ENCODE results near the gene JARID2.

The JARID2 gene

DNA sequence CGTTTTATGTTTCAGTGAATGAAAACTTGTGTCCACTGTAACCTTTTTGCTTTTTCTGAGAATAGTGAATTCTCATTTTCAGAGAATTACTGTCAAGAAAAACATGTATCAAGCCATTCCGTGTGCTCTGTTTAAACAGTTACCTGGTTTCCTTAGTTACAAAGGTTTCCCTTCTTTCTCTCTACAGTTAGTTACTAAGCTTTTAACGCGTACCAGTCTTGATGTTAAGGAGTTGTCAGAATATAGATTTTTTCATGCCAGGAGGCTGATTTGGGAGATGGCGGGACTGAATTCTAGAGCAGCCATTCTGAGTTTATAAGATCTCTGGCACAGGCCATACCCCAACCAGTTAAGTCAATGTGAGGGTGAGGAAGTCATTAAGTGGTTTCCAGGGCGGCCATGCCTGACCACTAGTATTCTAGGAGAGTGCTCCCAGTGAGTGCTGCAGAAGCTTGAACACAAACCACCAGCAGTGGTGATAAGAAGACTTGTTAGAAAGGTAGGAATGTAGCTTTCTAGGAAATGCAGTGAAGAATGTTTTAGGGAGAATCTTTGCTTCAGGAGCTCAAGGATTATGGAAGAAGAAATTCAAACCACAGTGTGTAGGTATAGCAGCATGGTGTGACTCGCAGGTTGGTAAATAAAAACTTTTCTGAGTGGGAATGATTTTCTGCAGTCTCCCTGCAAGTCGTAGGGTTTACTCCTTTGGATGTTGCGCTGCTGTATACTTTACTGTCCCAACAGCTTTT, 112.9 kb downstream of the JARID2 start:
- peak; percentile 89 for DNase-seq (ENCODE audit: low read depth)

- DNase-seq (ENCODE audit: low read depth), result no peak
These were observed 113.5 kb downstream of the JARID2 start for GRCh38 chr6:15359335-15359862.

- DNase-seq (ENCODE audit: low read depth), result no peak
These were observed 114.4 kb downstream of the JARID2 start for GRCh38 chr6:15360300-15360699.

- DNase-seq (ENCODE audit: low read depth), result no peak
These were observed 115.3 kb downstream of the JARID2 start for GRCh38 chr6:15361197-15361596.

- no peak for DNase-seq (ENCODE audit: low read depth)
These were observed 116.6 kb downstream of the JARID2 start for GRCh38 chr6:15362274-15363160.

DNA sequence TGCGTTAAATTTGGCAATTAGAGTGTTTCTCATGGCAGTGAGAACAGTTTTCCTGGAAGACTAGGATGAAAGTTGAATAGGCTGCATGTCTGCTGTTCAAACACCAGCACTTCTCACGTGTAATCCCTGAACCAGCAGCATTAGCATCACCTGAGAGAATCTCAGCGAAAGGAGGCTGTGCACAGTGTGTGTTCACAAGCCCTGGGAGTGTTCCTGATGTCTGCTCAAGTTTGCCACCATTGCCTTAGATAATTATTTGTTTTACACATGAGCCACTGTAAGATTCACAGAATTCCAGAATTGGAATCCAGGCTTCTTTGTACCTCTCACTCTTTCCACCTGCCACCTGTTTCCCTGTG, 117.3 kb downstream of the JARID2 start:
- DNase-seq (ENCODE audit: low read depth), result no peak

- DNase-seq (ENCODE audit: low read depth), result no peak
These were observed 117.9 kb downstream of the JARID2 start for GRCh38 chr6:15363523-15364400.

GRCh38 chr6:15364401-15365037, 118.7 kb downstream of the JARID2 start:
- DNase-seq (ENCODE audit: low read depth), result no peak

DNA sequence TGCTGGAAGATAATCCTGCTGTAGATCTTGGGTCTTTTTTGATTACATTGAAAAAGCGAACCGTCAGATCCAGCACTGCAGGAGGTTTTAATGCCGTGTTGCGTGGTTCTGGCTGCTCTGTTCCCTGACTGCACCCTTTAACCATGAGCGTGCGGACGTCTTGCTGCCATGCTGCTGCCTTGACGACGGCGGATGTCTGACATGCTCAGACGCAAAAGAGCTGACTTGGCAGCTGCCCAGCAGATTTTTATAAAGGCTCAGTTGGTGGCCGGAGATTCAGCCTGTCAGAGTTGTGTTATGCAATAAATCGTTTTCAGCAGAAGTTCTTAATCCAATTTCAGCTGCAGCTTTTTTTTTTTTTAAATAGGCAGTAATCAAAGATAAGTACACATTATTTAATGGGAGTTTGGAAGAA, 119.4 kb downstream of the JARID2 start:
- peak; percentile 64 for DNase-seq (ENCODE audit: low read depth)

DNA sequence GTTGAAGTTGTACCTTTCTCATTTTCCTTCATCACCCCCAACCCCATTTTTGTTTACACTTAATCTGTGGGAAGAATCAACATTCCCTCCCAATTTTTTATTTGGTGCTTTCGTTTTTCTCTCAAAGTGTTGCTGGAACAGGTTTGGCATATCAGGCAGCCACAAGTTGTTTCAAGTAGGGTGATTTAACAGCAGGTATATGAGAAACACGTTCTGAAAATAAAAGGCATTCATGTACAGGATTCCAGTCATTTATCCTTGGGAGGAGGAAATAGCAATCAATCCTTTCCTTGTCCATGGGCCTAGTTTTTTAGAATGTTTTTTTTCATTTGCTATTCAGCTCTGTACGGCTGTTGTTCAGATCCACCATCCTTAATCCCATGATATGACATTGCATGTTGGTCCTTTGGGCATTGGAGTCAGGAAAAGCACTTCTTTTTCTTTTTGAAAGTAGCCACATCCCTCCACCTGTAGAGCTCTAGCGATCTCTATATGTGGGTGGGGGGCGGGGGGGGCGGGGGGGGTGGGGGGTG, 120.2 kb downstream of the JARID2 start:
- DNase-seq (ENCODE audit: low read depth), result no peak

GRCh38 chr6:15366879-15367278, 121.0 kb downstream of the JARID2 start:
- DNase-seq (ENCODE audit: low read depth), result no peak

DNA sequence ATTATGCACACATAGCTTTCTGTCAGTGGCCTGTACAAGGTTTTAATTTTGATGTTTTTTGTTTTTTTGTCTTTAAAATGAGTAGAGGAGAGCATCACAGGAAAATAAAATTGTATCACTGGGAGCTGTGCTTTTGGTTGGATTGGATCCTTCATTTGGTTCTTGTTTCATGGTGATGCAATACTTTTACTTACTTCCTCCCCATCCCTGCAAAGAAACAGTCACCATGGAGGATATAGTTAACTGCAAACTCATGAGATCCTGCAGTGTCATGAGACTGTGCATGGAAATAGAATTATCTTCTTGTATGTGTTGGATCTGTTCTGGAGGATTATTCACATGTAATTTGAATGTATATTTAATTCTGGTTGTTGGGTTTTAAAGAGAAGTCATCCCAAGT, 122.3 kb downstream of the JARID2 start:
- DNase-seq (ENCODE audit: low read depth), result no peak

DNA sequence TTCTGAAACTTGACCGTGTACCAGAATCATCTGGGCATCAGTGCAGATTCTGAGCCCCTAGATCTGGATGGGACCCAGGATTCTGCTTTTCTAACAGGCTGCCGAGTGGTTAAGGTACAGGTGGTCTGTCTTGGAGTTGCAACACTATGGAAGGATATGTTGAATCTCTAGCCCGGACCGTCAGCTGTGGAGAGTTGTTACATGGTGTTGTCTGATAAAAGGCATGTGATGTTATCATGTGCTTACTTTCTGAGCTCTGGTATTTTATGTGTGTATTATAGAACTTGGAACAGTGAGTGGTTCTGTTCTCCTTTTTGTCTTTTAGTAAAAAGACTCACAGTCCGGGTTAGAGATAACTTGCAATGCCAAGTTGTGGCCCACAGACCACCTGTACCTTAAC, 123.0 kb downstream of the JARID2 start:
- DNase-seq (ENCODE audit: low read depth), result no peak

DNA sequence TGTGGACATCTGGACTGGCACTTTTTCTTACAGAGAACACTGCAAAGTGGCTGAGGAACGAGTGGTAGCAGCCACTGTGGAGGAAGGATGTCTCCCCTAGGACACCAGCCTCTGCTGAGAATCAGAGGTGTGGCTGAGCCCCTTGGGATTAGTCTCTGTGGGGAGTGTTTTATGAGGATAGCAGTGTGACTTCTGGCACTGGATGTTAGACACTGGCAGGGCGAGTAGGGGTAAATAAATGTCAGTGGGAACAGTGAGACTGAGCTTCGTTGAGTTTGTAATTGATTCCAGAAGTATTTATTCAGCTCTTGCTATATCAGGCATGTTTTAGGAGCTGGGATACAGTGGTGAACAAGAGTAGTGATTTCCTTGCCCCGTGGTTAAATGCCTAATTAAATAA, 124.0 kb downstream of the JARID2 start:
- no peak for DNase-seq (ENCODE audit: low read depth)

DNA sequence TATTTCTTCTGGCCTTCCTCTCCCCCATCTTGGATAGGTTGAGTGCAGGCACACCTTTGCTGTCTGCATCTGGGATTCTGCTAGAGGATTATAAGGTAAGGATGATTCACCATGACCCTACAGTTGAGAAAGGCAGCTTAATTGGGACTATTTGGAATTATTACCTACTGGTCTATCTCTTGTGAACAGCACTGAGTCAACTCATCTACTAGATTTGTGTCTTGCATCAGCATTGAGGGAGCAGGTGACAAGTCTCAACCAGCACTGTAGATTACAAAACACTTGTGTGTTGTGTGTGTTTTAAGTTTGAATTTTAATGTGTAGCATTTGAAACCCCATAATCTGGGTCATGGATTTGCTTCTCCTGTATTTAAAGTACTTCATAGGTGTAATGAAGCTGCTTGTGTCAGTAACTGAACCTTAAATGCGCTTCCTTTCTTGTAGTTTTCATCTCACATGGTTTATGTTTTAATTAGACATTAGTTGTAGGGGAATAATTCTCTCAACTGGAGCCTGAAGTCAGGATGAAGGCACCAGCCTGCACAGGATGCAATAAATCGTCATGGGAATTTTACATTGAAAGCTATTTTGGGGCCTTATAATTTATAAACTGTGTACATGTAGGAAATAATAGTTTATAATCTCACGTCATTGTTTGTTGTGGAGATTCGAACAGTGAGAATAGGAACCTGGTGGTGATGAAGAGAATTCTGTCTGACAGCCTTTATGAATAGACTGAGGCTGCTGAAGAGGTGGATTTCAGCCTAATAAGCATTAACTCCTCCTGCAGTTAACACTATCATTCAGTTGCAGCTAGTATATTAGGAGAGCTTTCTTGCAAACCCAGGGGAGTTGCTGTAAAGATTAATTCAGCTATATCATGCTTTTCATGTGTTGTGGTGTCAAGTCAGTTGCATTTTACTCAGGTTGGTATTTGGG, 125.1 kb downstream of the JARID2 start:
- no peak for DNase-seq (ENCODE audit: low read depth)

DNA sequence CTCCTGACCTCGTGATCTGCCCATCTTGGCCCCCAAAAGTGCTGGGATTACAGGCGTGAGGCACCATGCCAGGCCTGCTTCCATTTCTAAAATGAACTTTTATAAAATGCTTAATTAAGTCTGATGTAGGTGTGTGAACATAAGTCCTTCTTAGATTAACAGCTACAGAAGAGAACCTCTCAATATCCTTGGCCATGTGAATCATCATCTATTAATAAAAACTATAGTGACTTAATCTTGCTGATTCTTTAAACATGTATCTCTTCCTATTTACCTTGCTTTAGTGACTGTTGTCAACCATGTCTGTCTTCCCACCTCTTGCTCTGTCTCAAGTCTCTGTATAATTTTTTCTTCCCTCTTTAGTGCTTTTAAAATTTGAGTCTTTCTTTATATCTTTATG, 127.1 kb downstream of the JARID2 start:
- DNase-seq (ENCODE audit: low read depth), result no peak

DNA sequence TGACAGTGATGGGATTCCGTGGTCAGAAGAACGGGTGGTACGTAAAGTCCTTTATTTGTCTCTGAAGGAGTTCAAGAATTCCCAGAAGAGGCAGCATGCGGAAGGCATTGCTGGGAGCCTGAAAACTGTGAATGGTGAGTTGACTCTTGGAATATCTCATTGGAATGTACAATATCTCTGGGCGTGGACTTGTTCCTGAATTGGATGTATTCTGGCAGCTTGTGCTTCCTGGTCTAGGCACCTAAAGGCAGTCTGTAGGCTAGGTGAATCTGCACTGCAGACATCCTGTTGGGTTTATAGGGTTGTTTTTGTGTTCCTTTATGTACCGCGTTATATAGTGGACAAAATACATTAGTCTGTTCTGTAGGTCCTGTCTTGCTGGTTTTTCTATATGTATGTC, 128.2 kb downstream of the JARID2 start:
- DNase-seq (ENCODE audit: low read depth), result no peak

GRCh38 chr6:15375018-15375417, 129.1 kb downstream of the JARID2 start:
- DNase-seq (ENCODE audit: low read depth), result no peak

GRCh38 chr6:15375638-15376290, 129.9 kb downstream of the JARID2 start:
- no peak for DNase-seq (ENCODE audit: low read depth)
